HepG2 (cell line): ENCODE data around the gene MEIOB. TPM values are rescaled to one million over a fixed set of nuclear protein-coding genes. Genes with fewer than 3 reads are reported as not detected.

Experiments used
- ARID2 ChIP-seq: sonication (generic); formaldehyde crosslinking; IDR thresholded peaks from 2 replicates; pipeline ENCODE4 v1.8.1; 2022; ENCODE audit warnings: mild to moderate bottlenecking, missing genetic modification reagents, borderline replicate concordance
- ATF5 ChIP-seq: sonication (generic); formaldehyde crosslinking; IDR thresholded peaks from 2 replicates; pipeline ENCODE4 v1.4.0; 2020; ENCODE audit warnings: mild to moderate bottlenecking, low read depth, missing genetic modification reagents
- DZIP1 ChIP-seq: sonication (generic); formaldehyde crosslinking; IDR thresholded peaks from 2 replicates; pipeline ENCODE4 v1.5.0; 2020; ENCODE audit warnings: mild to moderate bottlenecking, missing genetic modification reagents
- ETV5 ChIP-seq: IDR thresholded peaks from 2 replicates; pipeline ENCODE4 v1.6.1; 2018; ENCODE audit warnings: missing biosample characterization, missing genetic modification reagents, inconsistent platforms, borderline replicate concordance
- MYC ChIP-seq: sonication (generic); formaldehyde crosslinking; IDR thresholded peaks from 2 replicates; pipeline ENCODE4 v1.9.0; 2021; ENCODE audit warnings: missing genetic modification reagents, borderline replicate concordance
- PBX3 ChIP-seq: sonication (generic); formaldehyde crosslinking; IDR thresholded peaks from 2 replicates; pipeline ENCODE4 v1.8.1; 2023; ENCODE audit warnings: missing genetic modification reagents, inconsistent platforms, borderline replicate concordance
- SRF ChIP-seq: IDR thresholded peaks from 2 replicates; pipeline ENCODE4 v1.6.1; 2011; ENCODE audit warnings: mild to moderate bottlenecking, low read depth, low read length, moderate library complexity
- ZNF484 ChIP-seq: sonication (generic); formaldehyde crosslinking; IDR thresholded peaks from 2 replicates; pipeline ENCODE4 v1.5.1; 2020; ENCODE audit warnings: mild to moderate bottlenecking, low read depth, missing genetic modification reagents, borderline replicate concordance
- ZNF496 ChIP-seq: sonication (generic); formaldehyde crosslinking; IDR thresholded peaks from 2 replicates; pipeline ENCODE4 v1.8.1; 2023; ENCODE audit warnings: mild to moderate bottlenecking, moderate library complexity, missing genetic modification reagents; ENCODE audit not compliant: insufficient replicate concordance
- ZNF557 ChIP-seq: sonication (generic); formaldehyde crosslinking; IDR thresholded peaks from 2 replicates; pipeline ENCODE4 v1.4.0; 2020; ENCODE audit warnings: missing genetic modification reagents
- ZNF562 ChIP-seq: sonication (generic); formaldehyde crosslinking; IDR thresholded peaks from 2 replicates; pipeline ENCODE4 v1.8.0; 2022; ENCODE audit warnings: missing genetic modification reagents, borderline replicate concordance
- ZNF776 ChIP-seq: sonication (generic); formaldehyde crosslinking; IDR thresholded peaks from 2 replicates; pipeline ENCODE4 v1.4.0; 2020; ENCODE audit warnings: mild to moderate bottlenecking, missing genetic modification reagents
- ZSCAN21 ChIP-seq: sonication (generic); formaldehyde crosslinking; IDR thresholded peaks from 2 replicates; pipeline ENCODE4 v1.8.0; 2022; ENCODE audit warnings: mild to moderate bottlenecking, missing genetic modification reagents, moderate library complexity, borderline replicate concordance
- polyA plus RNA-seq, 8 experiments: library from polyadenylated mRNA; depleted of rRNA in 3 of 8; stranded (reverse) in 7 of 8; unstranded in 1 of 8; fragments of >200 nt; fragmentation: Illumina TruSeq in 4 of 8; extraction: Trizol in 4 of 8; gene quantifications; 2 replicates each; pipeline versions ENCODE4 v1.2.1 to v1.2.3, GENCODE V29; 2011 to 2016; ENCODE audit warnings: low read depth in 4 of 8, missing spikeins in 1 of 8, mixed read lengths in 1 of 8; ENCODE audit not compliant: insufficient read depth in 1 of 8
- total RNA-seq, 5 experiments: library from RNA; depleted of rRNA; stranded (reverse); fragments of >200 nt; fragmentation: Illumina TruSeq; extraction: Trizol; gene quantifications; 2 replicates each; pipeline ENCODE4 v1.2.3, GENCODE V29; 2016; ENCODE audit warnings: low read depth in 1 of 5
- TF ChIP-seq, protein P1 (sequence below): sonication (generic); formaldehyde crosslinking; IDR thresholded peaks from 2 replicates; pipeline ENCODE4 v1.5.0; 2020; ENCODE audit warnings: missing genetic modification reagents, mild to moderate bottlenecking, borderline replicate concordance
- TF ChIP-seq, protein P2 (sequence below): sonication (generic); formaldehyde crosslinking; IDR thresholded peaks from 2 replicates; pipeline ENCODE4 v1.5.1; 2020; ENCODE audit warnings: missing genetic modification reagents, mild to moderate bottlenecking, borderline replicate concordance

The MEIOB gene
- total and polyA plus RNA-seq, 2 of the 13 experiments (the other 11 are each of a cell fraction or from before 2014, with no cell fraction given) = 0.17 TPM; not detected in 1

DNA sequence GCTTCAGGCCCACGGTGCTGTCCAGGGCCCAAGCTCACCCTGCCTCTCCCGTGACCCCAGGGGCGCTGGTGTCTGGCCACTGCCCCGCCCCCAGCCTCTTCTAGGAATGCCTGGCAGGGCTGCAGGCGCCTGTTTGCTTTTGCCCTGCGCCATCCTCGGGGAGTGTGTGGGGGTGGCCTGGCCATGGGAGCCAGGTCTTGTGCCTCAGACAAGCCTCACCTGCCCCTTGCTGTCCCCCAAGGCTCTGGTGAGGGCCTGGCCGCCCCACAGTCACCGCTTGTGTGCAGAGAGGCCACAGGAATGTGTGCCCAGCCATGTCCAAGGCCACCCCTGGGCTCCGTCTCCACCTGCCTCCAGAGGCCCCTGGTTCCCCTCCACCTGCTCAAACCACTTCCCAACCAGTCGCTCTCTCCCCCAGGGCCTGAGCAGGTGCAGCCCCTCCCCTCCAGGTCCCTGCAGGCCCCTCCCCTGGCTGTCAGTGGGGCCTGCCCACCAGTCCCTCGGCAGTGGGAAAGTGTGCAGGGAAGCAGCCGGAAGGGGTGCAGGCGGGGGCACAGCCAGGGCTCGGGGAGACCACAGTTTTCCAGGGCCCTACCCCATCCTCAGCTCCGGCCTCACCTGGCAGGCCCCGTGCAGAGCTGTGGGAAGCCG, 77.6 kb downstream of the MEIOB start (continued):
- TF ChIP-seq, protein P1, sequence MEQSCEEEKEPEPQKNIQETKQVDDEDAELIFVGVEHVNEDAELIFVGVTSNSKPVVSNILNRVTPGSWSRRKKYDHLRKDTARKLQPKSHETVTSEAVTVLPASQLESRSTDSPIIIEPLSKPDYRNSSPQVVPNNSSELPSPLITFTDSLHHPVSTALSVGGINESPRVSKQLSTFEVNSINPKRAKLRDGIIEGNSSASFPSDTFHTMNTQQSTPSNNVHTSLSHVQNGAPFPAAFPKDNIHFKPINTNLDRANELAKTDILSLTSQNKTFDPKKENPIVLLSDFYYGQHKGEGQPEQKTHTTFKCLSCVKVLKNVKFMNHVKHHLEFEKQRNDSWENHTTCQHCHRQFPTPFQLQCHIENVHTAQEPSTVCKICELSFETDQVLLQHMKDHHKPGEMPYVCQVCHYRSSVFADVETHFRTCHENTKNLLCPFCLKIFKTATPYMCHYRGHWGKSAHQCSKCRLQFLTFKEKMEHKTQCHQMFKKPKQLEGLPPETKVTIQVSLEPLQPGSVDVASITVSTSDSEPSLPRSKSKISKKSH (CRISPR knock-in tag) = no peak
- no peak for TF ChIP-seq ATF5 (CRISPR knock-in tag)
- TF ChIP-seq ZNF776 (CRISPR knock-in tag) = peak; percentile 47; the same call in 1 of the 2 replicates
- TF ChIP-seq DZIP1 (CRISPR knock-in tag) = no peak
- TF ChIP-seq, protein P2, sequence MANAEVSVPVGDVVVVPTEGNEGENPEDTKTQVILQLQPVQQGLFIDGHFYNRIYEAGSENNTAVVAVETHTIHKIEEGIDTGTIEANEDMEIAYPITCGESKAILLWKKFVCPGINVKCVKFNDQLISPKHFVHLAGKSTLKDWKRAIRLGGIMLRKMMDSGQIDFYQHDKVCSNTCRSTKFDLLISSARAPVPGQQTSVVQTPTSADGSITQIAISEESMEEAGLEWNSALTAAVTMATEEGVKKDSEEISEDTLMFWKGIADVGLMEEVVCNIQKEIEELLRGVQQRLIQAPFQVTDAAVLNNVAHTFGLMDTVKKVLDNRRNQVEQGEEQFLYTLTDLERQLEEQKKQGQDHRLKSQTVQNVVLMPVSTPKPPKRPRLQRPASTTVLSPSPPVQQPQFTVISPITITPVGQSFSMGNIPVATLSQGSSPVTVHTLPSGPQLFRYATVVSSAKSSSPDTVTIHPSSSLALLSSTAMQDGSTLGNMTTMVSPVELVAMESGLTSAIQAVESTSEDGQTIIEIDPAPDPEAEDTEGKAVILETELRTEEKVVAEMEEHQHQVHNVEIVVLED = 0 out of 2 replicates have a peak, but pooled peaks have one; percentile 12
- no peak for TF ChIP-seq SRF
- TF ChIP-seq PBX3 (CRISPR knock-in tag) = no peak
- TF ChIP-seq ZNF557 = no peak
- TF ChIP-seq ZSCAN21 (CRISPR knock-in tag) = peak; percentile 69; the same call in 1 of the 2 replicates
- TF ChIP-seq ARID2 (CRISPR knock-in tag) = no peak
- TF ChIP-seq ZNF484 (CRISPR knock-in tag) = no peak
- TF ChIP-seq ZNF496 (CRISPR knock-in tag) = no peak
- TF ChIP-seq MYC (CRISPR knock-in tag) = peak; percentile 40; the same call in 1 of the 2 replicates
- no peak for TF ChIP-seq ETV5 (CRISPR knock-in tag)
- no peak for TF ChIP-seq ZNF562 (CRISPR knock-in tag)
